Measurements from ENCODE around the gene CXCL1. TPM values are rescaled to one million over a fixed set of nuclear protein-coding genes. Genes with fewer than 3 reads are reported as not detected.

The CXCL1 gene
- total RNA-seq, 1 donor from 2014 or later: 2.7 TPM

DNA sequence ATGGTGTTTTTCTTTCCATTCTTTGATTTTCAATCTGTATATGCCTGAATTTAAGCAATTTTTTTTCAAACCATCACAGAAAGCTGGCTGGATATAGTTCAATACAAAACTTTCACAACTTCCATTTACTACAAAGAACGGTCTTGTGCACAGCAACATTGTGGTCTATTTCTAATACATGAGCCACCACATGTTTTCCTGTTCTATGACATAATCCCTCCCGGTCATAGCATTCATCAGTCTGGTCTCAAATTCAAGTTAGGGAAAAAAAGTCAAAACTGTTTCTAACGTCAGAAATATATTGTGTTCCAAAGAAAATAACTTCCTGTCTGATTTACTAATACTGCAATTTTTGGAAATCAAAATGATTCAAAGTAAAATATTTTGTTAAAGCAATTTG is 40.2 kb upstream of the CXCL1 start:
- peaks cover 7% of the 10 kb centered on the region for H3K9me3 Mint-ChIP-seq (ENCODE audit: low read depth)
- H3K36me3 Mint-ChIP-seq (ENCODE audit: insufficient read depth): no peaks in the 10 kb centered on the region
- TF ChIP-seq, protein P1, sequence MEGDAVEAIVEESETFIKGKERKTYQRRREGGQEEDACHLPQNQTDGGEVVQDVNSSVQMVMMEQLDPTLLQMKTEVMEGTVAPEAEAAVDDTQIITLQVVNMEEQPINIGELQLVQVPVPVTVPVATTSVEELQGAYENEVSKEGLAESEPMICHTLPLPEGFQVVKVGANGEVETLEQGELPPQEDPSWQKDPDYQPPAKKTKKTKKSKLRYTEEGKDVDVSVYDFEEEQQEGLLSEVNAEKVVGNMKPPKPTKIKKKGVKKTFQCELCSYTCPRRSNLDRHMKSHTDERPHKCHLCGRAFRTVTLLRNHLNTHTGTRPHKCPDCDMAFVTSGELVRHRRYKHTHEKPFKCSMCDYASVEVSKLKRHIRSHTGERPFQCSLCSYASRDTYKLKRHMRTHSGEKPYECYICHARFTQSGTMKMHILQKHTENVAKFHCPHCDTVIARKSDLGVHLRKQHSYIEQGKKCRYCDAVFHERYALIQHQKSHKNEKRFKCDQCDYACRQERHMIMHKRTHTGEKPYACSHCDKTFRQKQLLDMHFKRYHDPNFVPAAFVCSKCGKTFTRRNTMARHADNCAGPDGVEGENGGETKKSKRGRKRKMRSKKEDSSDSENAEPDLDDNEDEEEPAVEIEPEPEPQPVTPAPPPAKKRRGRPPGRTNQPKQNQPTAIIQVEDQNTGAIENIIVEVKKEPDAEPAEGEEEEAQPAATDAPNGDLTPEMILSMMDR (IDR thresholded peaks at IDR 0.05; ENCODE audit: unreplicated experiment): no peak
- H3K4me3 Mint-ChIP-seq (ENCODE audit: low read depth): no peak overlapping the region
- DNase-seq (ENCODE audit: low spot score, unreplicated experiment): no peak
- no peak overlapping the region for H3K27ac Mint-ChIP-seq
- H3K4me1 Mint-ChIP-seq (ENCODE audit: low read depth): no peaks in the 10 kb centered on the region
- H3K27me3 Mint-ChIP-seq: no peaks in the 10 kb centered on the region

DNA sequence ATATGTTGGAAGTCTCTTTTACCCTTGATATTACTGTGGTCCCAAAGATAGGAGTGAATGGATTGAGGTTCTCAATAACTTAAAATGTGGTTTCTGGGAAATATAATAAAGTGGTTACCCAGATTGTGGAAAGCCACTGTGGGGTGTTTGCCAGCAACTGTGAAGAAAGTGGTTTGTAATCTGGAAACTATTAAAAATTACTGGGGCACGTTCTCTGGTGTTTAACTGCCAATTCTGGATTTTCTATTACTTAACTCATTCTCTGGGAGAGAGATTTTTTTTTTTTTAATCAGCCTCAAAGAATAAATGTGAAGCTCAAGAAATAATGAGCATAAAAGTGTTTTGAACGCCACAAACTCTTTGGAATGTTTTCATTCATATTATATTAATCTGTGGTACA is 37.6 kb upstream of the CXCL1 start:
- H3K4me1 Mint-ChIP-seq (ENCODE audit: low read depth): no peaks in the 10 kb centered on the region
- peaks cover 6% of the 10 kb centered on the region for H3K27me3 Mint-ChIP-seq
- no peak for DNase-seq (ENCODE audit: low spot score, unreplicated experiment)
- TF ChIP-seq, protein P1 (IDR thresholded peaks at IDR 0.05; ENCODE audit: unreplicated experiment): no peak
- no peak overlapping the region for H3K27ac Mint-ChIP-seq
- no peaks in the 10 kb centered on the region for H3K36me3 Mint-ChIP-seq (ENCODE audit: insufficient read depth)
- no peak overlapping the region for H3K4me3 Mint-ChIP-seq (ENCODE audit: low read depth)
- H3K9me3 Mint-ChIP-seq (ENCODE audit: low read depth): peaks cover 7% of the 10 kb centered on the region

DNA sequence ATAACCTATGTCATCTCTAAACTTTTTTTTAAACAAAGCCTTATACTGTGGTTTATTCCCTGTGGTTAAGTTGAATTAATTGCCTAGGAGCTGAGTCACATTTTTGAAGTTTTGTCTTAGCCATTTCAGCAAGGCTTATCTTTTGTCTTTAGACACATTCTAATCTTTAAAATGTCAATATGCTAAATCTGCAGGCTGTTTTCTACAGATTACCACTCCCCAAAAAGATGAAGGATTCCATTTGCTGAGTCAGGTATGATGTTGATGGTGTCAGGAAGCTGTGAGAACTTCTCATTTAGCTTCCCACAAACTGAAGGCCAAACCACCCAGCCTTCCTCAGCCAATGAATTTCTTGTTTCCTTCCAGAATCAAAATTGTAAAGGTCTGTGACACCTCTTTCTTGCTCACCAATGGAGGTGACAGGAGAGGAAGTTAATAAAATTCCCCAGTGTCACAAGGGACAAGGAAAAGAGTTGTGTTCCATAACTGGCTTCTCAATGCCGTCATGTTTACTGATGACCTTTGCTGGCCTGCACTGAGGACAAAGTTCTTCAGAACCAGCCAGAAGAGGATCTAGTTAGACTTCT is 36.4 kb upstream of the CXCL1 start:
- Mint-ChIP-seq H3K27ac (no peak overlapping the region), H3K9me3 (ENCODE audit: low read depth) (peaks cover 3% of the 10 kb centered on the region), H3K27me3 (peaks cover 14% of the 10 kb centered on the region), H3K4me3 (ENCODE audit: low read depth) (no peak overlapping the region), H3K36me3 (ENCODE audit: insufficient read depth) (no peaks in the 10 kb centered on the region), H3K4me1 (ENCODE audit: low read depth) (peaks cover 8% of the 10 kb centered on the region)
- TF ChIP-seq, protein P1 (IDR thresholded peaks at IDR 0.05; ENCODE audit: unreplicated experiment): no peak
- no peak for DNase-seq (ENCODE audit: low spot score, unreplicated experiment)

DNA sequence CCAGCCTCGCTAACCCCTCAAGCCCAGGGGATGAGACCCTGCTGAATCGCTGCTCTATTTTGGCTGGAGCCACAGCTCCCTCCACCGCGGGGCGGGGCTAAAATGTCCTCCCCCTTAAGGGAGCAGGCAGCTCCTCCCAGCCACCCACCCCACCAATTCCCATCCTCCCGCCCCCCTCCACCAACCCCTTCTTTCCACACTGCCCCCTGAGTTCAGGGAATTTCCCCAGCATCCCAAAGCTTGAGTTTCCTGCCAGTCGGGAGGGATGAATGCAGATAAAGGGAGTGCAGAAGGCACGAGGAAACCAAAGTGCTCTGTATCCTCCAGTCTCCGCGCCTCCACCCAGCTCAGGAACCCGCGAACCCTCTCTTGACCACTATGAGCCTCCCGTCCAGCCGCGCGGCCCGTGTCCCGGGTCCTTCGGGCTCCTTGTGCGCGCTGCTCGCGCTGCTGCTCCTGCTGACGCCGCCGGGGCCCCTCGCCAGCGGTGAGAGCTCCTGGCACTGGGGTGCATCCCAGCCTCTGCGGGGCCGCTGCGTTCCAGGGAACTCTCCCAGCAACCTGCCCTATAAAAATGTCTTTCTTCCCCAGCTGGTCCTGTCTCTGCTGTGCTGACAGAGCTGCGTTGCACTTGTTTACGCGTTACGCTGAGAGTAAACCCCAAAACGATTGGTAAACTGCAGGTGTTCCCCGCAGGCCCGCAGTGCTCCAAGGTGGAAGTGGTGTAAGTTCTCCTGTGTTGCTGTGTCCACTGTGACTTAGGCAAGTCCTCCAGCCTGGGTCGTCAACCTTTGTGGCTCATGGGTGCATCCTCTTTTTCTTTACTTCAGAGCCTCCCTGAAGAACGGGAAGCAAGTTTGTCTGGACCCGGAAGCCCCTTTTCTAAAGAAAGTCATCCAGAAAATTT is 32.6 kb upstream of the CXCL1 start, which contains the start of gene CXCL6:
Gene CXCL6 (plus strand): TSS at position 306 of the 907 bp plus-strand sequence. CDS start 73 bp downstream, at position 379.
- H3K27ac Mint-ChIP-seq: no peak within 1 kb of the TSS
- H3K4me3 Mint-ChIP-seq (ENCODE audit: low read depth): peak within 1 kb of the TSS; percentile 71
- H3K4me1 Mint-ChIP-seq (ENCODE audit: low read depth): peaks cover 8% of the 10 kb centered on the region
- H3K9me3 Mint-ChIP-seq (ENCODE audit: low read depth): no peaks in the 10 kb centered on the region
- TF ChIP-seq, protein P1 (IDR thresholded peaks at IDR 0.05; ENCODE audit: unreplicated experiment): peak; percentile 8
- peaks cover 26% of the 10 kb centered on the region for H3K27me3 Mint-ChIP-seq
- no peaks in the 10 kb centered on the region for H3K36me3 Mint-ChIP-seq (ENCODE audit: insufficient read depth)
- DNase-seq (ENCODE audit: low spot score, unreplicated experiment): peak; percentile 36

DNA sequence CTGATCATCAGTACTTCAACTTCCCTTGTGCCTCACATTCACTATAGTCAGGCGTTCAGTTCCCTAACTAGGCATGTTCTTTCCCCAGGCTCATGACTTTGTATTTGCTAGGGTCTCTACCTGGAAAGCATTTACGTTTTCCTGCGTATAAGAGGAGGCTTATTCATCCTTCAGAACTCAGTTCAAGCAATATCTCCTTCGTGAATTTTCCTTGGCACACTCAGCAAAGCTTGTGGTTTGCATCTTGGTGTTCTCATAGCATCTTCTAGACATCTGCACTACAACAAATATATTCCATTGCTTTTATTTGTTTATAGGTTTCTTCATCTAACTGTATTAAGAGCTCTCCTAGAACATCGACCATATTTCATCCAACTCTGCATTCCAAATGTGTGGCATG is 30.1 kb upstream of the CXCL1 start:
- Mint-ChIP-seq H3K4me1 (ENCODE audit: low read depth) (peaks cover 8% of the 10 kb centered on the region), H3K27ac (no peak overlapping the region), H3K36me3 (ENCODE audit: insufficient read depth) (no peaks in the 10 kb centered on the region), H3K9me3 (ENCODE audit: low read depth) (no peaks in the 10 kb centered on the region), H3K4me3 (ENCODE audit: low read depth) (no peak overlapping the region), H3K27me3 (peaks cover 26% of the 10 kb centered on the region)
- DNase-seq (ENCODE audit: low spot score, unreplicated experiment): no peak
- TF ChIP-seq, protein P1 (IDR thresholded peaks at IDR 0.05; ENCODE audit: unreplicated experiment): no peak

All from progenitor cell of endocrine pancreas (in vitro differentiated cells).